HPDE6-E6E7 (cell line): Measurements from ENCODE around the gene GDAP1L1.
A peak's percentile ranks its signal among the peaks of the same experiment; 100 is the strongest.
"Not testable (repeated sequence)": the region's sequence is repeated elsewhere in the genome, so short reads cannot be mapped to it uniquely, and the experiment has no call there.

Experiments
- DNase-seq: peaks from one replicate; pipeline ENCODE4 v3.0.0; 2011; ENCODE audit warnings: missing footprints; ENCODE audit errors: extremely low spot score

The GDAP1L1 gene

GRCh38 chr20:44219791-44220190 is 27.3 kb upstream of the GDAP1L1 start:
- DNase-seq: no peak

GRCh38 chr20:44221368-44221954 is 25.6 kb upstream of the GDAP1L1 start:
- DNase-seq: no peak

DNA sequence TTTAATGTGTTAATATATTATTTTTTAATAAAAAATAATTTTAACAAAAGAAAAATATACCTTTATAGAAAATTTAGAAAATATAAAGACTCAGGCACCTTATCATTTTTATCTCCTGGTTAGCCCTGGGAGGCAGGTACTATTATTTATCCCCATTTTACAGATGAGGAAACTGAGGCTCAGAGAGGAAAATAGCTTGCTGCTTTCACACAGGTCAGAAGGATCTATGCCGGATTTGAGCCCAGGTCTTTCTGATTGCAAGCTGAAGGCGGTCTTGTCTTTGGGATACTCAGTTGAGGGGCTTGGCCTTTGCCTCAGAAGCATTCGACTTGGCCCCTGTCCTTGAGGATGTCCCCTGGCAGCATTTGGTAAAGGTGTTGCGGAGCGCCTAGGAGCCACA is 25.1 kb upstream of the GDAP1L1 start:
- DNase-seq: no peak

- DNase-seq: no peak
Observed at GRCh38 chr20:44222633-44223368, 24.3 kb upstream of the GDAP1L1 start.

GRCh38 chr20:44223721-44224120 is 23.4 kb upstream of the GDAP1L1 start:
- no peak for DNase-seq

- no peak for DNase-seq
Observed at GRCh38 chr20:44224637-44225036, 22.5 kb upstream of the GDAP1L1 start.

DNA sequence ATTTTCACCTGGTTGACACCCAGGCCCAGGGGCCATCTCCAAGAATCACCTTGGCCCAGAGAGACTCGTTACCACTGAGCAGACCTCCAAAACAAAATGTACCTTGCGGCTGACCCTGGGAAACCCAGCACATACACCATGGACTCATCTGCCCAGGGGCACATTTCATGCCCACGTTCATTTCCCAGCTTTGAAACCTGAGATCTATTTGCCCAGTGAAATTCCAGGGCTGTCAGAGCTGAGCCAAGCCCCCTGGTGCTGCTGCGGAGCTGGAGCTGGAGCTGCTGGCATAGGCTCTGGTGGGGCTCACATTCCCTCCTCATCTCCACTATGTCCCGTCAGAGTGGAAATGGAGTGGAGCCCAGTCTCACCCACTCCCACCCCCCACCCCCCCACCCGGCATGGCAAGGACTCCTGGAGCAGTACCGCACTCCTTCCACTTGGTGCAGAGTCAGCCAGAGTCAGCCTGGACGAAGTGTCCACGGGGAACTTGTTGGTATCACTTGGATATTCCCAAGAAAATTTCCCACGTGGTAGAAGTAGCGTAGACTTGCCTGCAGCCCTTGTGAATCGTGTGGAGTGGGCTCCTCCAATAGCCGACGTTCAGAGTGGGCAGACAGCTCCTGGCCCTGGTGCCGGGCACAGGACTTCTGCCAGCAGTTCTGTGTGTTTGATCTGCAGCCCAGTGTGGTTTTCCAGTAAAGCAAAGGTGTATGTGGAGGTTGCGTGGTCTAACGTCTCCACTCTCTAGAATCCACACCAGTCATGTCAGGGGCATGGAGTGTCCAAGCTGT is 18.4 kb upstream of the GDAP1L1 start:
- no peak for DNase-seq

DNA sequence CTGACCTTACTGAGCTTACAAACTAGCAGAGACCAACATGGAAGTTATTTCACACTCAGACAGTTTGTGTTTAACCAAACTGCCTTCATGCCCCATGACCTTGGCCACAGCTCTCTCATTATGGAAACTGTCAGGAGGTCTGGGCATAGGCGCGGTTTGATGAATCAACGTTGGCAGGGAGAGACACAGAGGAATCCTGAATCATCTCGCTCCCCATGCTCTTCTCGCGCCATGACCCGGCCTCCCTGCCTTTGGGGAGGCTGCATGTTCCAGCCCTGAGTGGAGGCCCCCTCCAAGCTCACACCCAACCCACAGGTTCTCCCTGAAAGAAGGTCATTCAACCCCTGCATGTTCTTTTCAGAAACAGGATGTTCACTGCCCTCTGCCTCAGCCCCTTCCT is 15.9 kb upstream of the GDAP1L1 start:
- no peak for DNase-seq

DNA sequence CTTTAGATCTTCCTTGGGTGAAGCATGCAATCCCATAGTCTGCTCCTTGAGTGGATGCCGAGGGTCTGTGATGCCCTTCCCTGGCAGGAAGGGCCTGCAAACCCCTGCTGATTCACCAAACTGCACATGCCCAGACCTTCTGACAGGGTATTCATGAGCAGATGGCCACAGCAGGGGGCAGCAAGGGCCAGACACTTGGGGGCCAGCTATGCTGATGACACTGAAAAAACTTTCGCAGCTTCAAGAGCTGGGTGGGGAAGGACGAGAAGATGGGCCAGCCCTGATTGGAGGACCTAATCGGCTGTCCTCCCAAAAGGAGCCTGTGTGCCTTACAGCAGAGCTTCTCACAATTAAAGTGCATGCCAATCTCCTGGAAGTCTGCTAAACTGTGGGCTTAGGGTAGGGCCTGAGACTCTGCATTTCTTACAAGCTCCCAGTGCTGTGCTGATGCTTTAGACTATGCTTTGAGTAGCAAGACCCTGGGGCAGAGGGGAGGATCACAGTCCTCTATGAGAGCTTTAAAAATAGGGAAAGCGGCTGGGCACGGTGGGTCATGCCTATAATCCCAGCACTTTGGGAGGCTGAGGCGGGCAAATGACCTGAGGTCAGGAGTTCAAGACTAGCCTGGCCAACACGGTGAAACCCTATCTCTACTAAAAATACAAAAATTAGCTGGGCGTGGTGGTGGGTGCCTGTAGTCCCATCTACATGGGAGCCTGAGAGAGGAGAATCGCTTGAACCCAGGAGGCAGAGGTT is 15.2 kb upstream of the GDAP1L1 start:
- no peak for DNase-seq

DNA sequence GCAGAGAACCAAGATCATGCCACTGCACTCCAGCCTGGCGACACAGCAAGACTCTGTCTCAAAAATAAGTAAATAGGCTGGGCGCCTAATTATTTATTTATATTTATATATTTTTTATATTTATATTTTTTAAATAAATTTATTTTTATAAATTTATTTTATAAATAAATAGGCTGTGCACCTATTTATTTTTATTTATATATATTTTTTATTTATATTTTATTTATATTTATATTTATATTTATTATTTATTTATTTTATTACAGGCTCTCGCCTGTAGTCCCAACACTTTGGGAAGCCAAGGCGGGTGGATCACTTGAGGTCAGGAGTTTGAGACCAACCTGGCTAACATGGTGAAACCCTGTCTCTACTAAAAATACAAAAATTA is 14.6 kb upstream of the GDAP1L1 start:
- not testable (repeated sequence) for DNase-seq

- DNase-seq: no peak
Observed at GRCh38 chr20:44233436-44234016, 13.6 kb upstream of the GDAP1L1 start.

- no peak for DNase-seq
Observed at GRCh38 chr20:44234566-44235317, 12.4 kb upstream of the GDAP1L1 start.

DNA sequence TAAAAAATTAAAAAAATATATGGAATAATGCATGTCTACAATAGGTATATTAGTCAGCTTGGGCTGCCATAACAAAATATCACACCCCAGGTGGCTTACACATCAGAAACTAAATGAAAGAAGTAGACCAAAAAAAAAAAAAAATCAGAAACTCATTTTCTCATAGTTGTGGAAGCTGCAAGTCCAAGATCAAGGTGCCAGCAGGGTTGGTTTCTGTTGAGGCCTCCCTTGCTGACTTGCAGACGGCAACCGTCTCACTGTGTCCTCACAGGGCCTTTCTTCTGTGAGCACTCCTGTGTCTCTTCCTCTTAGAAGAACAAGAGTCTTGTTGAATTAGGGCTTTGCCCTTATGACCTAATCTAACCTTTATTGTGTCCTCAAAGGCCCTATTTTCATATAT is 11.4 kb upstream of the GDAP1L1 start:
- no peak for DNase-seq

GRCh38 chr20:44236840-44237239 is 10.3 kb upstream of the GDAP1L1 start:
- DNase-seq: not testable (repeated sequence)

DNA sequence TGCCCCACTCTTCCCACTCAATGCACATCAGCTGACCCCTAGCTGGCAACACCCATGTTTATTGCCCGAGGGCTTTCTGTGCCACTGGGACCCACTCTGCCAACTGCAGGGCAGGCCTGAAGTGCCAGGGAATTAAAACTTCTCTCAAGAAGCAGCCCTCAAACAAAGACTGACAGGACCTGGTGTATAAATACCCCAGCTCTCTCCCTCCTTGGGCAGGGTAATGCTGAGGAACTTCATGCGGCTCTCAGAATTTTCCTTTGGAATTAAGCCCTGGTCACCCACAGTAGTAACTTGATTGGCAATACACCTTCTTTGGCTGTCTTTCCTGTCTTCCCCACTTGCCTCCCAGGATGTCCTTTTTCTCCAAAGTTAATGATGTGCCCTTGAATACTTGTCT is 5.3 kb upstream of the GDAP1L1 start:
- no peak for DNase-seq

- no peak for DNase-seq
Observed at GRCh38 chr20:44245977-44246376, 1.1 kb upstream of the GDAP1L1 start.

GRCh38 chr20:44247586-44248409 is 690 bp downstream of the GDAP1L1 start:
- DNase-seq: peak; percentile 54

GRCh38 chr20:44248410-44248759 is 1.3 kb downstream of the GDAP1L1 start:
- DNase-seq: no peak

GRCh38 chr20:44251284-44251683 is 4.2 kb downstream of the GDAP1L1 start:
- DNase-seq: no peak

DNA sequence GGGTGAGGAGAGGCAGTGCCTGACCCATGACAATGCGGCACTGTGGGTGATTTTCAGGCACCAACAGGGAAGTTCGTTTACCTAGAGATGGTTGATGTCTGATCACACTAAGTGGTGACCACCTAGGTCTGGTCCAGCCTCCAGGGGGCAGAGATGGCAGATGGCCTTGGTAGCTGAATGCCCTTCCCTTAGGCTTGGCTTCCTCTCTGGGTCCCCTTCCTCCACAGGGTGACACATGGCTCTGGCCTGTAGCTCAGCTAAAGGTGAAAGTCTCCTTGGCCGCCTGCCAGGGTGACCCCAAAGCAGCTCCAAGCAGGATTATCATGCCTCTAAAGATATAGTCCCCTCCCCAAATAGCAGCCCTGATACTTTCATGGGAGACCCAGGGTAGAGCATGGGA is 6.4 kb downstream of the GDAP1L1 start:
- no peak for DNase-seq
